Spinal cord (tissue), 10 donors: Measurements from ENCODE around the gene ELAVL1. TPM values are rescaled to one million over a fixed set of nuclear protein-coding genes. Genes with fewer than 3 reads are reported as not detected.
"Not testable (repeated sequence)": the region's sequence is repeated elsewhere in the genome, so short reads cannot be mapped to it uniquely, and the experiment has no call there.

Experiments
- DNase-seq, 6 donors: peaks; one replicate each; pipeline versions ENCODE4 v3.0.0 to v3.0.0-alpha.2; 2013 to 2015; ENCODE audit warnings: low spot score in 6 of 6, low read depth in 4 of 6
- H3K27ac ChIP-seq: one replicate; pipeline ENCODE4 v1.5.1; 2013; ENCODE audit warnings: low read depth, low read length, control low read depth
- H3K27me3 ChIP-seq: one replicate; pipeline ENCODE4 v1.6.1; 2013; ENCODE audit warnings: low read length; ENCODE audit not compliant: control insufficient read depth, insufficient read depth
- H3K36me3 ChIP-seq: one replicate; pipeline ENCODE4 v1.6.1; 2013; ENCODE audit warnings: low read length; ENCODE audit not compliant: control insufficient read depth, insufficient read depth
- H3K4me1 ChIP-seq: one replicate; pipeline ENCODE4 v1.6.1; 2013; ENCODE audit warnings: low read length; ENCODE audit not compliant: control insufficient read depth, insufficient read depth
- H3K4me3 ChIP-seq: one replicate; pipeline ENCODE4 v1.5.1; 2013; ENCODE audit warnings: low read depth, low read length, control low read depth
- H3K9me3 ChIP-seq: one replicate; pipeline ENCODE4 v1.6.1; 2013; ENCODE audit warnings: low read length; ENCODE audit not compliant: control insufficient read depth, insufficient read depth
- whole genome bisulfite sequencing: methylation state at CpG from one replicate; pipeline ENCODE4 v1.1.5; 2013; ENCODE audit warnings: missing lambda C conversion rate; ENCODE audit not compliant: insufficient coverage; 5-methylcytosine and 5-hydroxymethylcytosine counted together
- polyA plus RNA-seq, 2 donors: library from polyadenylated mRNA; unstranded; fragments of 120-200 nt; gene quantifications; one replicate each; pipeline ENCODE4 v1.2.1, GENCODE V29; 2013; ENCODE audit not compliant: insufficient read length in 2 of 2
- total RNA-seq, 2 donors: library from RNA; depleted of rRNA in 1 of 2; stranded (reverse); fragments of 120-200 nt in 1 of 2; fragments of >200 nt in 1 of 2; gene quantifications; one replicate each; pipeline versions ENCODE4 v1.2.3 to v1.2.4, GENCODE V29; 2013 to 2014
- donor health status: healthy.

The ELAVL1 gene
- total and polyA plus RNA-seq, 4 donors = 27.2 to 62.9 (median 54.8) TPM

- Histone ChIP-seq H3K36me3 (peaks cover 38% of the 10 kb centered on the region), H3K27me3 (peaks cover 29% of the 10 kb centered on the region), H3K4me1 (peaks cover 69% of the 10 kb centered on the region), H3K27ac (peak overlapping the region; percentile 67), H3K9me3 (no peaks in the 10 kb centered on the region), H3K4me3 (peak overlapping the region; percentile 48)
- no peak for DNase-seq
- WGBS = 67% methylated on average over 12 of the region's 17 CpGs
These were observed 84.0 kb downstream of the ELAVL1 start for GRCh38 chr19:7921302-7921966.

GRCh38 chr19:7920519-7921301, 84.7 kb downstream of the ELAVL1 start:
- WGBS = 1% methylated on average over 50 of the region's 62 CpGs
- Histone ChIP-seq H3K36me3 (peaks cover 41% of the 10 kb centered on the region), H3K27ac (peak overlapping the region; percentile 75), H3K9me3 (no peaks in the 10 kb centered on the region), H3K27me3 (peaks cover 36% of the 10 kb centered on the region), H3K4me3 (peak overlapping the region; percentile 52), H3K4me1 (peaks cover 72% of the 10 kb centered on the region)
- peak; percentile 76 to 99 (median 94) for DNase-seq

GRCh38 chr19:7919610-7920518, 85.6 kb downstream of the ELAVL1 start, which contains the start of gene SNAPC2:
Gene SNAPC2, plus strand, starts transcription at chr19:7920338. Its CDS starts 29 bp downstream, at chr19:7920367.
- peaks cover 40% of the 10 kb centered on the region for H3K36me3 ChIP-seq
- H3K4me1 ChIP-seq = peaks cover 73% of the 10 kb centered on the region
- peak within 1 kb of the TSS; percentile 75 for H3K27ac ChIP-seq
- H3K4me3 ChIP-seq = peak within 1 kb of the TSS; percentile 52
- WGBS = 8% methylated on average over 61 of the region's 62 CpGs
- H3K9me3 ChIP-seq = no peaks in the 10 kb centered on the region
- peaks cover 43% of the 10 kb centered on the region for H3K27me3 ChIP-seq
- DNase-seq = peak; percentile 84 to 97 (median 88)

- no peak overlapping the region for H3K4me3 ChIP-seq
- WGBS = 55% methylated on average over 35 of the region's 42 CpGs
- peaks cover 40% of the 10 kb centered on the region for H3K36me3 ChIP-seq
- H3K27ac ChIP-seq = no peak overlapping the region
- DNase-seq = no peak
- H3K4me1 ChIP-seq = peaks cover 62% of the 10 kb centered on the region
- no peaks in the 10 kb centered on the region for H3K9me3 ChIP-seq
- H3K27me3 ChIP-seq = peaks cover 46% of the 10 kb centered on the region
These were observed 86.6 kb downstream of the ELAVL1 start for GRCh38 chr19:7918615-7919421.

- 31% methylated on average over 17 of the region's 29 CpGs for WGBS
- H3K9me3 ChIP-seq, DNase-seq, H3K4me3 ChIP-seq, H3K27ac ChIP-seq: not testable (repeated sequence)
- Histone ChIP-seq H3K36me3 (peaks cover 40% of the 10 kb centered on the region), H3K4me1 (peaks cover 59% of the 10 kb centered on the region), H3K27me3 (peaks cover 47% of the 10 kb centered on the region)
These were observed 87.3 kb downstream of the ELAVL1 start for GRCh38 chr19:7918062-7918614.

- WGBS = 1% methylated on average over 70 of the region's 71 CpGs
These were observed 88.0 kb downstream of the ELAVL1 start for GRCh38 chr19:7917267-7918061.

GRCh38 chr19:7916955-7917266, 88.5 kb downstream of the ELAVL1 start:
- WGBS = 2% methylated on average over 12 of the region's 12 CpGs
- Histone ChIP-seq H3K4me3 (no peak overlapping the region), H3K27ac (no peak overlapping the region), H3K27me3 (peaks cover 47% of the 10 kb centered on the region), H3K36me3 (peaks cover 40% of the 10 kb centered on the region), H3K4me1 (peaks cover 49% of the 10 kb centered on the region), H3K9me3 (no peaks in the 10 kb centered on the region)
- no peak for DNase-seq

More at GRCh38 chr19:7917267-7918061, 88.0 kb downstream of the ELAVL1 start:
- Histone ChIP-seq H3K27me3 (peaks cover 47% of the 10 kb centered on the region), H3K9me3 (no peaks in the 10 kb centered on the region), H3K36me3 (peaks cover 40% of the 10 kb centered on the region), H3K4me1 (peaks cover 54% of the 10 kb centered on the region), H3K27ac (no peak overlapping the region), H3K4me3 (no peak overlapping the region)
- DNase-seq = peak in 2 of 6 donors; percentile 38 to 56
